Measurements from ENCODE around the gene MPRIP. TPM values are rescaled to one million over a fixed set of nuclear protein-coding genes. Genes with fewer than 3 reads are reported as not detected.

Gene MPRIP
- total and polyA plus RNA-seq, 2 of the 13 experiments (the other 11 are each of a cell fraction or from before 2014, with no cell fraction given): 50.2 to 52.4 TPM

- TF ChIP-seq POLR2AphosphoS5 (IDR thresholded peaks at IDR 0.05; ENCODE audit: low read depth, low read length) (0 out of 2 replicates have a peak, but pooled peaks have one; percentile 40), ZIK1 (CRISPR knock-in tag; IDR thresholded peaks at IDR 0.05; ENCODE audit: borderline replicate concordance, low read depth) (peak; percentile 100), ZC3H13 (CRISPR knock-in tag; IDR thresholded peaks at IDR 0.05) (peak; percentile 89), IKZF4 (CRISPR knock-in tag; IDR thresholded peaks at IDR 0.05; ENCODE audit: borderline replicate concordance, low read depth, not compliant biosample characterization) (peak; percentile 94), JARID2 (CRISPR knock-in tag; IDR thresholded peaks at IDR 0.05; ENCODE audit: insufficient replicate concordance) (no peak), EP300 (IDR thresholded peaks at IDR 0.05; ENCODE audit: low read depth in 2 of 2, low read length in 2 of 2) (no peak), EP300 (CRISPR knock-in tag; IDR thresholded peaks at IDR 0.05; ENCODE audit: borderline replicate concordance) (peak; percentile 57), SNRNP70 (IDR thresholded peaks at IDR 0.05; ENCODE audit: low read depth, low read length) (no peak), ZSCAN22 (CRISPR knock-in tag; IDR thresholded peaks at IDR 0.05) (peak; percentile 15; the same call in 1 of the 2 replicates), ZNF577 (CRISPR knock-in tag; IDR thresholded peaks at IDR 0.05; ENCODE audit: borderline replicate concordance, low read depth) (peak; percentile 83; the same call in 1 of the 2 replicates), GPN1 (CRISPR knock-in tag; IDR thresholded peaks at IDR 0.05; ENCODE audit: borderline replicate concordance) (peak; percentile 29; the same call in 1 of the 2 replicates), NONO (IDR thresholded peaks at IDR 0.05) (no peak), NONO (CRISPR knock-in tag; conservative IDR thresholded peaks at IDR 0.05) (peak; percentile 99), ZNF510 (CRISPR knock-in tag; IDR thresholded peaks at IDR 0.05; ENCODE audit: low read depth) (0 out of 2 replicates have a peak, but pooled peaks have one; percentile 17), ZNF224 (CRISPR knock-in tag; IDR thresholded peaks at IDR 0.05) (peak; percentile 92), ZFP90 (CRISPR knock-in tag; IDR thresholded peaks at IDR 0.05; ENCODE audit: borderline replicate concordance) (peak; percentile 71)
- TF ChIP-seq, protein P1, sequence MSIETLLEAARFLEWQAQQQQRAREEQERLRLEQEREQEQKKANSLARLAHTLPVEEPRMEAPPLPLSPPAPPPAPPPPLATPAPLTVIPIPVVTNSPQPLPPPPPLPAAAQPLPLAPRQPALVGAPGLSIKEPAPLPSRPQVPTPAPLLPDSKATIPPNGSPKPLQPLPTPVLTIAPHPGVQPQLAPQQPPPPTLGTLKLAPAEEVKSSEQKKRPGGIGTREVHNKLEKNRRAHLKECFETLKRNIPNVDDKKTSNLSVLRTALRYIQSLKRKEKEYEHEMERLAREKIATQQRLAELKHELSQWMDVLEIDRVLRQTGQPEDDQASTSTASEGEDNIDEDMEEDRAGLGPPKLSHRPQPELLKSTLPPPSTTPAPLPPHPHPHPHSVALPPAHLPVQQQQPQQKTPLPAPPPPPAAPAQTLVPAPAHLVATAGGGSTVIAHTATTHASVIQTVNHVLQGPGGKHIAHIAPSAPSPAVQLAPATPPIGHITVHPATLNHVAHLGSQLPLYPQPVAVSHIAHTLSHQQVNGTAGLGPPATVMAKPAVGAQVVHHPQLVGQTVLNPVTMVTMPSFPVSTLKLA (IDR thresholded peaks at IDR 0.05): peak; percentile 100
- TF ChIP-seq, protein P2, sequence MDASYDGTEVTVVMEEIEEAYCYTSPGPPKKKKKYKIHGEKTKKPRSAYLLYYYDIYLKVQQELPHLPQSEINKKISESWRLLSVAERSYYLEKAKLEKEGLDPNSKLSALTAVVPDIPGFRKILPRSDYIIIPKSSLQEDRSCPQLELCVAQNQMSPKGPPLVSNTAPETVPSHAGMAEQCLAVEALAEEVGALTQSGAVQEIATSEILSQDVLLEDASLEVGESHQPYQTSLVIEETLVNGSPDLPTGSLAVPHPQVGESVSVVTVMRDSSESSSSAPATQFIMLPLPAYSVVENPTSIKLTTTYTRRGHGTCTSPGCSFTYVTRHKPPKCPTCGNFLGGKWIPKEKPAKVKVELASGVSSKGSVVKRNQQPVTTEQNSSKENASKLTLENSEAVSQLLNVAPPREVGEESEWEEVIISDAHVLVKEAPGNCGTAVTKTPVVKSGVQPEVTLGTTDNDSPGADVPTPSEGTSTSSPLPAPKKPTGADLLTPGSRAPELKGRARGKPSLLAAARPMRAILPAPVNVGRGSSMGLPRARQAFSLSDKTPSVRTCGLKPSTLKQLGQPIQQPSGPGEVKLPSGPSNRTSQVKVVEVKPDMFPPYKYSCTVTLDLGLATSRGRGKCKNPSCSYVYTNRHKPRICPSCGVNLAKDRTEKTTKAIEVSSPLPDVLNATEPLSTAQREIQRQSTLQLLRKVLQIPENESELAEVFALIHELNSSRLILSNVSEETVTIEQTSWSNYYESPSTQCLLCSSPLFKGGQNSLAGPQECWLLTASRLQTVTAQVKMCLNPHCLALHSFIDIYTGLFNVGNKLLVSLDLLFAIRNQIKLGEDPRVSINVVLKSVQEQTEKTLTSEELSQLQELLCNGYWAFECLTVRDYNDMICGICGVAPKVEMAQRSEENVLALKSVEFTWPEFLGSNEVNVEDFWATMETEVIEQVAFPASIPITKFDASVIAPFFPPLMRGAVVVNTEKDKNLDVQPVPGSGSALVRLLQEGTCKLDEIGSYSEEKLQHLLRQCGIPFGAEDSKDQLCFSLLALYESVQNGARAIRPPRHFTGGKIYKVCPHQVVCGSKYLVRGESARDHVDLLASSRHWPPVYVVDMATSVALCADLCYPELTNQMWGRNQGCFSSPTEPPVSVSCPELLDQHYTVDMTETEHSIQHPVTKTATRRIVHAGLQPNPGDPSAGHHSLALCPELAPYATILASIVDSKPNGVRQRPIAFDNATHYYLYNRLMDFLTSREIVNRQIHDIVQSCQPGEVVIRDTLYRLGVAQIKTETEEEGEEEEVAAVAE (CRISPR knock-in tag; IDR thresholded peaks at IDR 0.05; ENCODE audit: borderline replicate concordance): 0 out of 2 replicates have a peak, but pooled peaks have one; percentile 12
- TF ChIP-seq, protein P3, sequence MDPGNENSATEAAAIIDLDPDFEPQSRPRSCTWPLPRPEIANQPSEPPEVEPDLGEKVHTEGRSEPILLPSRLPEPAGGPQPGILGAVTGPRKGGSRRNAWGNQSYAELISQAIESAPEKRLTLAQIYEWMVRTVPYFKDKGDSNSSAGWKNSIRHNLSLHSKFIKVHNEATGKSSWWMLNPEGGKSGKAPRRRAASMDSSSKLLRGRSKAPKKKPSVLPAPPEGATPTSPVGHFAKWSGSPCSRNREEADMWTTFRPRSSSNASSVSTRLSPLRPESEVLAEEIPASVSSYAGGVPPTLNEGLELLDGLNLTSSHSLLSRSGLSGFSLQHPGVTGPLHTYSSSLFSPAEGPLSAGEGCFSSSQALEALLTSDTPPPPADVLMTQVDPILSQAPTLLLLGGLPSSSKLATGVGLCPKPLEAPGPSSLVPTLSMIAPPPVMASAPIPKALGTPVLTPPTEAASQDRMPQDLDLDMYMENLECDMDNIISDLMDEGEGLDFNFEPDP (CRISPR knock-in tag; conservative IDR thresholded peaks at IDR 0.05): 0 out of 2 replicates have a peak, but pooled peaks have one; percentile 98
- TF ChIP-seq, protein P4, sequence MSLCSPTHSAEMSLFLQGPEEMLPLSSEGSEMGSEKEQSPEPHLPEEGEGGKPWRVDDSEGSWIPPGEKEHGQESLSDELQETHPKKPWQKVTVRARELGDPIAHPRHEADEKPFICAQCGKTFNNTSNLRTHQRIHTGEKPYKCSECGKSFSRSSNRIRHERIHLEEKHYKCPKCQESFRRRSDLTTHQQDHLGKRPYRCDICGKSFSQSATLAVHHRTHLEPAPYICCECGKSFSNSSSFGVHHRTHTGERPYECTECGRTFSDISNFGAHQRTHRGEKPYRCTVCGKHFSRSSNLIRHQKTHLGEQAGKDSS (CRISPR knock-in tag; IDR thresholded peaks at IDR 0.05; ENCODE audit: borderline replicate concordance, low read depth): peak; percentile 64; the same call in 1 of the 2 replicates
Measured at GRCh38 chr17:17206124-17206912, 164.1 kb downstream of the MPRIP start, which contains the start of gene PLD6 (continued).
